PFSK-1 (cell line): ENCODE data around the gene GNA15.

ENCODE experiments used
- FOXP2 ChIP-seq: optimal IDR thresholded peaks from 2 replicates; pipeline ENCODE3; 2011; ENCODE audit warnings: borderline replicate concordance, control low read depth, inconsistent platforms; ENCODE audit not compliant: insufficient read depth; ENCODE audit errors: extremely low read length, extremely low read depth
- POLR2AphosphoS5 ChIP-seq: IDR thresholded peaks from 2 replicates; pipeline ENCODE4 v1.6.1; 2012; ENCODE audit warnings: low read depth, mild to moderate bottlenecking, control low read depth, low read length, moderate library complexity
- REST ChIP-seq, 2 experiments: IDR thresholded peaks; 2 replicates each; pipeline versions ENCODE4 v1.6.1 to v1.8.0; 2011 to 2012; ENCODE audit warnings: low read depth in 2 of 2, low read length in 2 of 2, control low read depth in 1 of 2, inconsistent platforms in 1 of 2, mild to moderate bottlenecking in 1 of 2, moderate library complexity in 1 of 2; ENCODE audit not compliant: insufficient read depth in 1 of 2
- SIN3A ChIP-seq: IDR thresholded peaks from 2 replicates; pipeline ENCODE4 v1.6.1; 2012; ENCODE audit warnings: mild to moderate bottlenecking, low read length, moderate library complexity, borderline replicate concordance; ENCODE audit not compliant: insufficient read depth
- TAF1 ChIP-seq: IDR thresholded peaks from 2 replicates; pipeline ENCODE4 v1.6.1; 2012; ENCODE audit warnings: low read length, control low read depth, borderline replicate concordance; ENCODE audit not compliant: insufficient read depth

The GNA15 gene

GRCh38 chr19:3213159-3213558 lies 77.3 kb downstream of the GNA15 start:
- TF ChIP-seq REST (IDR thresholded peaks at IDR 0.05; ENCODE audit: insufficient read depth in 1 of 2, low read depth in 2 of 2, low read length in 2 of 2), result no peak
- TF ChIP-seq SIN3A, result no peak
- TF ChIP-seq FOXP2, result no peak
- no peak for TF ChIP-seq POLR2AphosphoS5
- TF ChIP-seq TAF1, result no peak
